GM06990 (cell line): ENCODE data around the gene SCNN1B.

ENCODE experiments used
- DNase-seq: peaks from one replicate; pipeline ENCODE4 v3.0.0-alpha.2; 2011; ENCODE audit not compliant: insufficient read length; ENCODE audit errors: extremely low read depth
- H3K27me3 ChIP-seq: replicated peaks from 2 replicates; pipeline ENCODE4 v1.6.0; 2011; ENCODE audit warnings: low read length; ENCODE audit not compliant: control insufficient read depth, insufficient read depth
- H3K36me3 ChIP-seq: 2 replicates; pipeline ENCODE4 v1.5.1; 2011; ENCODE audit warnings: low read length; ENCODE audit not compliant: control insufficient read depth, insufficient read depth
- H3K4me3 ChIP-seq: replicated peaks from 2 replicates; pipeline ENCODE4 v1.5.1; 2011; ENCODE audit warnings: low read depth, mild to moderate bottlenecking, control low read depth, low read length
- CTCF ChIP-seq: IDR thresholded peaks from 2 replicates; pipeline ENCODE4 v1.5.1; 2011; ENCODE audit warnings: low read length, control low read depth, mild to moderate bottlenecking, inconsistent platforms; ENCODE audit not compliant: insufficient read depth, poor library complexity, severe bottlenecking

The SCNN1B gene

GRCh38 chr16:23371368-23371767, 69.3 kb downstream of the SCNN1B start:
- TF ChIP-seq CTCF = peak; percentile 42
- DNase-seq = no peak

GRCh38 chr16:23373436-23374219, 71.5 kb downstream of the SCNN1B start:
- no peak for TF ChIP-seq CTCF
- no peak for DNase-seq

More at GRCh38 chr16:23371368-23371767, 69.3 kb downstream of the SCNN1B start:
- Histone ChIP-seq H3K4me3 (no peak overlapping the region), H3K36me3 (no peaks in the 10 kb centered on the region), H3K27me3 (no peaks in the 10 kb centered on the region; the same call in 1 of the 2 replicates)

GRCh38 chr16:23374721-23375510, 72.8 kb downstream of the SCNN1B start:
- Histone ChIP-seq H3K36me3 (no peaks in the 10 kb centered on the region), H3K27me3 (no peaks in the 10 kb centered on the region; the same call in 1 of the 2 replicates), H3K4me3 (no peak overlapping the region)
- no peak for DNase-seq
- no peak for TF ChIP-seq CTCF

More at GRCh38 chr16:23373436-23374219, 71.5 kb downstream of the SCNN1B start:
- Histone ChIP-seq H3K4me3 (no peak overlapping the region), H3K27me3 (no peaks in the 10 kb centered on the region; the same call in 1 of the 2 replicates), H3K36me3 (no peaks in the 10 kb centered on the region)

DNA sequence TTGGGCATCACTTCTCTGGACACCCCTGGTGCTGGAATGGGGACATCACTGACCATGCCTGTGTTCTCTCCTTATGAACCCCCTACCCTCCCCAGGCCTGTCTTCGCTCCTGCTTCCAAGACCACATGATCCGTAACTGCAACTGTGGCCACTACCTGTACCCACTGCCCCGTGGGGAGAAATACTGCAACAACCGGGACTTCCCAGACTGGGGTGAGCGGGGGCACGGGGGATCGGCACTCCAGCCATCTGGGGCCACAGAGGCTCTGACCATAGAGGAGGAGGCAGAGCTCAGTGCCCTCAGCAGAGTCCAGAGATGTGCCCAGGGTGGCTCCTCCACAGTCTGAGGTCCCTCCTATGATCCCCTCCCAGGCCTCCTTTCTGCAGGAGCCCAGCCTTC, 73.5 kb downstream of the SCNN1B start:
- no peak for TF ChIP-seq CTCF
- Histone ChIP-seq H3K36me3 (no peaks in the 10 kb centered on the region), H3K27me3 (no peaks in the 10 kb centered on the region; the same call in 1 of the 2 replicates), H3K4me3 (no peak overlapping the region)
- no peak for DNase-seq

DNA sequence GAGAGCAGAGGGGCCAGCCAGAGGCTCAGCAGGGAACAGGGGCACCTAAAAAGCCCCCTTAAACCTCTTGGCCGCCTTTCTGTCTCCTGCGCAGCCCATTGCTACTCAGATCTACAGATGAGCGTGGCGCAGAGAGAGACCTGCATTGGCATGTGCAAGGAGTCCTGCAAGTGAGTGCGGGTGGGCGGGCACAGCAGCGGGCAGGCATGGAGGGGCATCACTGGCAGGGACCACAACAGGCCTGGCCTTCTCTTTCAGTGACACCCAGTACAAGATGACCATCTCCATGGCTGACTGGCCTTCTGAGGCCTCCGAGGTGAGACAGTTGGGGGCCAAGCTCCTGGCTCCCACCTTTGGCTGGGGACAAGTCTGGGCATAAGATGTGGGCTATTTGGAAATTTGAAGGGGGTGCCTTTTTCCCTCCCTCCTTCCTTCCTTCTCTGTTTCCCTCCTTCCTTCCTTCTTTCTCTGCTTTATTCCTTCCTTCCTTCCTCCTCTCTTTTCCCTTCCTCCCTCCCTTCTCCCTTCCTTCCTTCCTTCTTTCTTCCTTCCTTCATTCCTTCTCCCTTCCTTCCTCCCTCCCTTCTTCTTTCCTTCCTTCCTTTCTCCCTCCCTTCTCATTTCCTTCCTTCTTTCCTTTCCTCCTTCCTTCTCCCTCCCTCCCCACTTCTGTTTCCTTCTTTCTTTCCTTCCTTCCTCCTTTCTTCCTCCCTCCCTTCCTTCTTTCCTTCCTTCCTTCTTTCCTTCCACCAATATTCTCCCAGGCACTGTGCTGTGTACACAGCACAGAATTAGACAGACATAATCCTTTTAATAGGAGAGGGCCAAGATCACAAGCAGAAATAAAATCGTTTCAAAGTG, 75.2 kb downstream of the SCNN1B start:
- no peak overlapping the region for H3K4me3 ChIP-seq
- no peak for DNase-seq
- no peaks in the 10 kb centered on the region for H3K36me3 ChIP-seq
- no peaks in the 10 kb centered on the region for H3K27me3 ChIP-seq
- no peak for TF ChIP-seq CTCF
